MM.1S (cell line): Measurements from ENCODE around the gene LFNG.

Source experiments
- DNase-seq: peaks from one replicate; pipeline ENCODE4 v3.0.0-alpha.2; 2015
- H2AFZ ChIP-seq: fragments of 300-600 bp; sonication (generic); 2 replicates; pipeline ENCODE4 v1.6.0; 2016; ENCODE audit warnings: antibody characterized with exemption, low read length
- H3F3A ChIP-seq: fragments of 300-600 bp; sonication (generic); 2 replicates; pipeline ENCODE4 v1.6.1; 2016; ENCODE audit warnings: mild to moderate bottlenecking, antibody characterized with exemption, low read length, moderate library complexity, mixed read lengths; ENCODE audit not compliant: insufficient read depth
- H3K27ac ChIP-seq: fragments of 300-600 bp; sonication (generic); 2 replicates; pipeline ENCODE4 v1.5.1; 2016; ENCODE audit warnings: mild to moderate bottlenecking, low read length
- H3K27me3 ChIP-seq: fragments of 300-600 bp; sonication (generic); replicated peaks from 2 replicates; pipeline ENCODE4 v1.6.0; 2016; ENCODE audit warnings: low read length; ENCODE audit not compliant: insufficient read depth
- H3K36me3 ChIP-seq: fragments of 300-600 bp; sonication (generic); replicated peaks from 2 replicates; pipeline ENCODE4 v1.6.1; 2016; ENCODE audit warnings: mild to moderate bottlenecking, low read length, mixed read lengths; ENCODE audit not compliant: insufficient read depth
- H3K4me1 ChIP-seq: fragments of 300-600 bp; sonication (generic); 2 replicates; pipeline ENCODE4 v1.6.1; 2016; ENCODE audit warnings: low read length, mixed read lengths
- H3K4me2 ChIP-seq: fragments of 300-600 bp; sonication (generic); 2 replicates; pipeline ENCODE4 v1.6.0; 2016; ENCODE audit warnings: low read depth, low read length
- H3K4me3 ChIP-seq: fragments of 300-600 bp; sonication (generic); 2 replicates; pipeline ENCODE4 v1.5.1; 2016; ENCODE audit warnings: low read length, mixed read lengths
- H3K79me2 ChIP-seq: fragments of 300-600 bp; sonication (generic); 2 replicates; pipeline ENCODE4 v1.6.1; 2016; ENCODE audit warnings: mixed run types, low read length, mixed read lengths
- H3K9ac ChIP-seq: fragments of 300-600 bp; sonication (generic); 2 replicates; pipeline ENCODE4 v1.6.1; 2016; ENCODE audit warnings: low read length, mixed read lengths
- H3K9me2 ChIP-seq: fragments of 300-600 bp; sonication (generic); replicated peaks from 2 replicates; pipeline ENCODE4 v1.6.1; 2016; ENCODE audit warnings: mild to moderate bottlenecking, low read length, mixed read lengths; ENCODE audit not compliant: insufficient read depth
- H3K9me3 ChIP-seq: fragments of 300-600 bp; sonication (generic); replicated peaks from 2 replicates; pipeline ENCODE4 v1.6.1; 2016; ENCODE audit warnings: mild to moderate bottlenecking, low read length, mixed read lengths; ENCODE audit not compliant: insufficient read depth
- H4K20me1 ChIP-seq: fragments of 300-600 bp; sonication (generic); 2 replicates; pipeline ENCODE4 v1.6.1; 2016; ENCODE audit warnings: mild to moderate bottlenecking, low read length, moderate library complexity, mixed read lengths; ENCODE audit not compliant: insufficient read depth
- EZH2 ChIP-seq: fragments of 300-600 bp; sonication (generic); optimal IDR thresholded peaks from 2 replicates; pipeline ENCODE3; 2017; ENCODE audit warnings: low read depth, mild to moderate bottlenecking, antibody characterized with exemption, low read length, mixed read lengths
- EZH2phosphoT487 ChIP-seq: fragments of 300-600 bp; sonication (generic); IDR thresholded peaks from 2 replicates; pipeline ENCODE4 v1.6.1; 2018; ENCODE audit warnings: antibody characterized with exemption, low read length
- TF ChIP-seq, protein P1 (sequence below): fragments of 300-600 bp; sonication (generic); IDR thresholded peaks from 2 replicates; pipeline ENCODE4 v1.5.1; 2016; ENCODE audit warnings: antibody characterized with exemption, low read length, mixed read lengths

The LFNG gene

DNA sequence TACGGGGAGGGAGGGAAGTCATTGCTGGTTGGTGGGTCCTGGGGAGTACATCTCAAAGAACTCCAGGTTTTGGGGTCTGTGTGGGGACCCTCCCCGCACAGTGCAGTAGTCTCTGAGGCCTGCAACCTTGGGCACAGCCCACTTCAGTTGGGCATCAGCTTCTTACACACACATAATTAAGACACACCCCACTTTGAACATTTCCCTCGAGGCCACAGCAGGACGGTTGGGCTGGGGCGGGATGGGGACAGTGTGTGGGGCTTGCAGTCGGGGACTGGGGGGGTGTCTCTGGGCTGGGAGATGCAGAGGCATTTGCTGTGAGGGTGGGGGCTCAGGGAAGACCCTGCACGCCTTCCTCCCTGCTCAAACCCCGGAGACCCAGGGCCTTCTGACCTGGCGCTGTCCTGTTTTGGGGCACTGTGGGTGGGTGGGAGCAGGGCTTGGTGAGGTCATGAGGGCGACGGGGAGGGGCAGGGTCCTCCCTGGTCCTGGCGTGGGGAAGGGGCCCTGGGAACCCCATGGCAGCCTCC is 1.3 kb downstream of the LFNG start:
- Histone ChIP-seq H3K9ac (no peak overlapping the region), H3K4me1 (no peaks in the 10 kb centered on the region), H3K36me3 (no peaks in the 10 kb centered on the region), H3F3A (no peaks in the 10 kb centered on the region), H3K9me3 (no peaks in the 10 kb centered on the region), H3K9me2 (no peaks in the 10 kb centered on the region), H3K4me3 (no peak overlapping the region), H3K79me2 (no peaks in the 10 kb centered on the region), H3K4me2 (no peak overlapping the region), H3K27me3 (peaks cover 89% of the 10 kb centered on the region), H4K20me1 (no peaks in the 10 kb centered on the region), H2AFZ (no peak overlapping the region), H3K27ac (no peak overlapping the region)
- DNase-seq, result no peak
- TF ChIP-seq EZH2phosphoT487 (no peak), EZH2 (no peak)
- TF ChIP-seq, protein P1, sequence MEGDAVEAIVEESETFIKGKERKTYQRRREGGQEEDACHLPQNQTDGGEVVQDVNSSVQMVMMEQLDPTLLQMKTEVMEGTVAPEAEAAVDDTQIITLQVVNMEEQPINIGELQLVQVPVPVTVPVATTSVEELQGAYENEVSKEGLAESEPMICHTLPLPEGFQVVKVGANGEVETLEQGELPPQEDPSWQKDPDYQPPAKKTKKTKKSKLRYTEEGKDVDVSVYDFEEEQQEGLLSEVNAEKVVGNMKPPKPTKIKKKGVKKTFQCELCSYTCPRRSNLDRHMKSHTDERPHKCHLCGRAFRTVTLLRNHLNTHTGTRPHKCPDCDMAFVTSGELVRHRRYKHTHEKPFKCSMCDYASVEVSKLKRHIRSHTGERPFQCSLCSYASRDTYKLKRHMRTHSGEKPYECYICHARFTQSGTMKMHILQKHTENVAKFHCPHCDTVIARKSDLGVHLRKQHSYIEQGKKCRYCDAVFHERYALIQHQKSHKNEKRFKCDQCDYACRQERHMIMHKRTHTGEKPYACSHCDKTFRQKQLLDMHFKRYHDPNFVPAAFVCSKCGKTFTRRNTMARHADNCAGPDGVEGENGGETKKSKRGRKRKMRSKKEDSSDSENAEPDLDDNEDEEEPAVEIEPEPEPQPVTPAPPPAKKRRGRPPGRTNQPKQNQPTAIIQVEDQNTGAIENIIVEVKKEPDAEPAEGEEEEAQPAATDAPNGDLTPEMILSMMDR, result no peak

DNA sequence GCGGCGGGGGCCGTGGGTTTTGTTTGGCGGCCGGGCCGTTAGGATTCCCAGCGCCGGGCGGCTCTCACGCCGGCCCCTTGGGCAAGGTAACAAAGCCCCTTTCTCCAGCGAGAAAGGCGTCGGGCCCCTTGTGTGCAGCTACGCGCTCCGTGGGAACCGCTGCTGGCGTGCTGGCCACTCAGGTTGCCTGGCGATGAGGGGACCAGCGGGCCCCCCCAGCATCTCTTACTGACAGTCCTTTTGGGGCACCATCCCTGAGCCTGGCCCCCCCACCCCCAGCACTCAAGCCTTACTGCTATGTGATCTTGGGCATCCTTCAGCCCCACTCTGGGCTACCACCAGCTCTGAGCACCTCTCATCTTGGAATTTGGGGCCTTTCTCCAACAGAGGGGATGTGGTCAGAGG is 1.8 kb downstream of the LFNG start:
- Histone ChIP-seq H3K79me2 (no peaks in the 10 kb centered on the region), H3K27me3 (peaks cover 89% of the 10 kb centered on the region), H2AFZ (no peak overlapping the region), H3K4me2 (no peak overlapping the region), H4K20me1 (no peaks in the 10 kb centered on the region), H3K36me3 (no peaks in the 10 kb centered on the region), H3K9ac (no peak overlapping the region), H3K4me1 (no peaks in the 10 kb centered on the region), H3K27ac (no peak overlapping the region), H3F3A (no peaks in the 10 kb centered on the region), H3K9me3 (no peaks in the 10 kb centered on the region), H3K4me3 (no peak overlapping the region), H3K9me2 (no peaks in the 10 kb centered on the region)
- TF ChIP-seq EZH2 (no peak), EZH2phosphoT487 (no peak)
- DNase-seq, result no peak

DNA sequence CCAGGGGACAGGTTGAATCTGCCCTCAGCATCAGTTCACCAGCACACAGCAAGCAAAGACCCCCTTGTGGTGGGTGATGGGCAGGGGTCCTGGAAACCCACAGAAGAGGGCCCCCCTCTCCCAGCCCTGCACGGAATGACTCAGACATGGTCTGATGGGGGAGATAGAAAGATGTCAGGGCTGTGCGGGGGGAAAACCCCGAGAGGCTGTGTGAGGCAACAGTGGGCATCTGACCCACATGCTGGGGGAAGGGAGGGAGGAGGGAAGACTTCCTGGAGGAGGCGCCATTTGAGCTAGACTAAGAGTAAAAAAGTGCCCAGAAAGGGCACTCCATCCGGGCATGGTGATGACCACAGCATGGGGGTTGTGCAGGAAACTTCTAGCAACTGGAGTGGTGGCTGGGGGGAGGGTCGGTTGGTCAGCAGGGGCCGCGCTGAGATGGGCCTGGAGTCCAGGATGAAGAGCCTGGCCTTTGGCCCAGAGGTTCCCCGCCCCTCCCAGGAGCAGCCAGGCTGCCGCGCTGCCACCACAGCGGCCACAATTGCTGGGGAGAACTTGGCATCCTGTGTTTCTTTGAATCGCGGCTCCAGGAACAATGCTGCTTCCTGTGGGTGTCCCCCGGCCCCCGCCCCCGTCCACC is 2.5 kb downstream of the LFNG start:
- no peaks in the 10 kb centered on the region for H3K4me1 ChIP-seq
- H3K79me2 ChIP-seq, result no peaks in the 10 kb centered on the region
- H3K9me3 ChIP-seq, result no peaks in the 10 kb centered on the region
- H2AFZ ChIP-seq, result no peak overlapping the region
- no peaks in the 10 kb centered on the region for H3K36me3 ChIP-seq
- H3K27ac ChIP-seq, result no peak overlapping the region
- TF ChIP-seq EZH2 (no peak), EZH2phosphoT487 (no peak)
- TF ChIP-seq, protein P1, result no peak
- no peaks in the 10 kb centered on the region for H3F3A ChIP-seq
- H3K9ac ChIP-seq, result no peak overlapping the region
- H3K9me2 ChIP-seq, result no peaks in the 10 kb centered on the region
- no peak for DNase-seq
- no peaks in the 10 kb centered on the region for H4K20me1 ChIP-seq
- no peak overlapping the region for H3K4me2 ChIP-seq
- H3K4me3 ChIP-seq, result no peak overlapping the region
- H3K27me3 ChIP-seq, result peaks cover 89% of the 10 kb centered on the region

DNA sequence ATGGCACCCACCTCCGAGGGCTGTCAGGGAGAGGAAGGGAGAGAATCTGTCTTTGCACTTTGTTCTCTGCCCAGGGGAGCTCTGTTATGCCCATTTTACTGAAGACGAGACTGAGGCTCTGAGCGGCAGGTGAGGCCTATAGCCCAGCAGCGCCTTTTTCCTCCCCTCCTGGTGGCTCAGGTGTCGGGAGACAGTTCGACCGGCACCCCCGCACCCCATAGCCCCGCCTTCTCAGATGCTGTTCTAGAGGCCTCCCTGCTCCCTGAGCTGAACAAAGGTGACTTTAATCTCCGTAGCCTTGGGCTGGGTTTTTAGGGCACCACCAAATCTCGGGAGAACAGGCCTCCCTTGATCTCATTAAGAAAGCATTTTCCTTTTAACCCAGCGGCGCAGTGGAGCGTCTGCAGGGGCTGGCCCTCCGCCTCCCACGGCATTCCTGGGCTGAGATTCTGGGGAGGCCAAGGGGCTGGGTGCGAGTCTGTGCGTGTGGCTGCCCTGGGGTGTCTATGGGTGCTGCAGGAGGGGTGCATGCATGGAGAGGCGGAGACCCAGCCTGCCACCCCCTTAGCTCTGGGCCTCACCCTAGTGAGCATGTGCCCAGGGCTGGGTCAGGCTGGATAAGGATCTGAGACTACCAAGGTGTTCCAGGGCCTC is 3.3 kb downstream of the LFNG start:
- H3K27ac ChIP-seq, result no peak overlapping the region
- H3K4me2 ChIP-seq, result no peak overlapping the region
- no peaks in the 10 kb centered on the region for H4K20me1 ChIP-seq
- H3K9ac ChIP-seq, result no peak overlapping the region
- H2AFZ ChIP-seq, result no peak overlapping the region
- H3K27me3 ChIP-seq, result peaks cover 88% of the 10 kb centered on the region
- H3K79me2 ChIP-seq, result no peaks in the 10 kb centered on the region
- H3K4me3 ChIP-seq, result no peak overlapping the region
- no peak for DNase-seq
- no peaks in the 10 kb centered on the region for H3K36me3 ChIP-seq
- H3F3A ChIP-seq, result no peaks in the 10 kb centered on the region
- TF ChIP-seq EZH2phosphoT487 (no peak), EZH2 (no peak)
- TF ChIP-seq, protein P1, result no peak
- H3K4me1 ChIP-seq, result no peaks in the 10 kb centered on the region
- H3K9me2 ChIP-seq, result no peaks in the 10 kb centered on the region
- no peaks in the 10 kb centered on the region for H3K9me3 ChIP-seq
